Karpas-422 (cell line): ENCODE data around the gene AARS1. TPM values are rescaled to one million over a fixed set of nuclear protein-coding genes. Genes with fewer than 3 reads are reported as not detected.
A peak's percentile ranks its signal among the peaks of the same experiment; 100 is the strongest.
"Not testable (repeated sequence)": the region's sequence is repeated elsewhere in the genome, so short reads cannot be mapped to it uniquely, and the experiment has no call there.

Experiments
- DNase-seq: peaks from one replicate; pipeline ENCODE4 v3.0.0-alpha.2; 2015
- H2AFZ ChIP-seq: fragments of 200-600 bp; sonication (generic); 2 replicates; pipeline ENCODE4 v1.6.1; 2014; ENCODE audit warnings: antibody characterized with exemption, low read length, mixed read lengths
- H3K27ac ChIP-seq: fragments of 200-600 bp; sonication (generic); 2 replicates; pipeline ENCODE4 v1.5.1; 2014; ENCODE audit warnings: mild to moderate bottlenecking, low read length, moderate library complexity
- H3K27me3 ChIP-seq: fragments of 200-600 bp; sonication (generic); 2 replicates; pipeline ENCODE4 v1.6.1; 2014; ENCODE audit warnings: low read length, mixed read lengths
- H3K36me3 ChIP-seq: fragments of 200-600 bp; sonication (generic); 2 replicates; pipeline ENCODE4 v1.6.1; 2014; ENCODE audit warnings: low read length, mixed read lengths; ENCODE audit not compliant: insufficient read depth
- H3K4me1 ChIP-seq: fragments of 200-600 bp; sonication (generic); 2 replicates; pipeline ENCODE4 v1.6.1; 2014; ENCODE audit warnings: mild to moderate bottlenecking, low read length, mixed read lengths
- H3K4me2 ChIP-seq: fragments of 200-600 bp; sonication (generic); 2 replicates; pipeline ENCODE4 v1.6.1; 2014; ENCODE audit warnings: low read length, low read depth, mild to moderate bottlenecking; ENCODE audit not compliant: poor library complexity, severe bottlenecking
- H3K4me3 ChIP-seq: fragments of 200-600 bp; sonication (generic); 2 replicates; pipeline ENCODE4 v1.5.1; 2014; ENCODE audit warnings: mild to moderate bottlenecking, antibody characterized with exemption, low read length, mixed read lengths
- H3K79me2 ChIP-seq: fragments of 200-600 bp; sonication (generic); 2 replicates; pipeline ENCODE4 v1.6.1; 2014; ENCODE audit warnings: mild to moderate bottlenecking, low read length, mixed read lengths
- H3K9ac ChIP-seq: fragments of 200-600 bp; sonication (generic); 2 replicates; pipeline ENCODE4 v1.6.0; 2014; ENCODE audit warnings: low read length
- H3K9me2 ChIP-seq: fragments of 200-600 bp; sonication (generic), shearing (Covaris generic); replicated peaks from 2 replicates; pipeline ENCODE4 v1.6.0; 2014; ENCODE audit warnings: mild to moderate bottlenecking, low read length, moderate library complexity; ENCODE audit not compliant: insufficient read depth
- H3K9me3 ChIP-seq: fragments of 300-700, 200-600 bp; sonication (generic); 2 replicates; pipeline ENCODE4 v1.6.1; 2014; ENCODE audit warnings: low read length, mixed read lengths
- H4K20me1 ChIP-seq: fragments of 200-600 bp; sonication (generic); 2 replicates; pipeline ENCODE4 v1.6.1; 2014; ENCODE audit warnings: mild to moderate bottlenecking, antibody characterized with exemption, low read length, low read depth; ENCODE audit not compliant: insufficient read depth
- total RNA-seq: library from RNA; depleted of rRNA; stranded (reverse); fragments of >200 nt; shearing (Covaris generic); gene quantifications from 2 replicates; pipeline ENCODE4 v1.2.3, GENCODE V29; 2014; ENCODE audit warnings: low replicate concordance

The AARS1 gene
- total RNA-seq, 1 experiment from 2014 or later = 118 TPM

DNA sequence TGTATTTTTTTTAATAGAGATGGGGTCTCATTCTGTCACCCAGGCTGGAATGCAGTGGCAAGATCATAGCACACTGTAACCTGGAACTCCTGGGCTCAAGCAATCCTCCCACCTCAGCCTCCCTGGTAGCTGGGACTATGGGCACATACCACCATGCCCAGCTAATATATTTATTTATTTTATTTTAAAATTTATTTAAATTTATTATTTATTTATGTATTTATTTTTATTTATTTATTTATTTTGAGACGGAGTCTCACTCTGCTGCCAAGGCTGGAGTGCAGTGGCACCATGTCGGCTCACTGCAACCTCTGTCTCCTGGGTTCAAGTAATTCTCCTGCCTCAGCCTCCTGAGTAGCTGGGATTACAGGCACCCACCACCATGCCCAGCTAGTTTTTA, 18.4 kb upstream of the AARS1 start:
- H2AFZ ChIP-seq, H3K9me3 ChIP-seq, H3K4me1 ChIP-seq, H3K9ac ChIP-seq, H3K4me3 ChIP-seq, H3K27me3 ChIP-seq, H4K20me1 ChIP-seq, H3K27ac ChIP-seq, H3K9me2 ChIP-seq, H3K4me2 ChIP-seq, DNase-seq: not testable (repeated sequence)
- peaks cover 12% of the 10 kb centered on the region; the same call in 1 of the 2 replicates for H3K36me3 ChIP-seq
- H3K79me2 ChIP-seq = peaks cover 86% of the 10 kb centered on the region

DNA sequence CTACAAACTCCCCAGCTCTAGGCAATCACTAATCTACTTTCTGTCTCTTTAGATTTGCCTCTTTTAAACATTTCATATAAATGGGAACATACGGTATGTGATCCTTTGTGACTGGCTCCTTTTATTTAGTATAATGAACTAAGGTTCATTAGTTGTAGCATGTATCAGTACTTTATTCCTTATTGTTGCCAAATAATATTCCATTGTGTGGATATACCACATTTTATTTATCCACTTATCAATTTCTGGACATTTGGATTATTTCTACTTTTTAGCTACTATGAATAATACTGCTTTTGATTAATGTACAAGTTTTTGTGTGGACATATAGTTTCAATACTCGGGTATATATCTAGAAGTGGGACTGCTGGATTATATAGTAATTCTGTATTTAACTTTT, 17.6 kb upstream of the AARS1 start:
- DNase-seq = no peak
- H3K27ac ChIP-seq = no peak overlapping the region
- H3K79me2 ChIP-seq = peaks cover 86% of the 10 kb centered on the region
- no peak overlapping the region for H3K4me2 ChIP-seq
- no peaks in the 10 kb centered on the region for H3K4me1 ChIP-seq
- no peak overlapping the region for H3K4me3 ChIP-seq
- no peak overlapping the region for H3K9ac ChIP-seq
- no peaks in the 10 kb centered on the region for H3K9me2 ChIP-seq
- H2AFZ ChIP-seq = no peak overlapping the region
- 0 out of 2 replicates have a peak, but pooled peaks cover 4% of the 10 kb centered on the region for H4K20me1 ChIP-seq
- H3K36me3 ChIP-seq = peaks cover 15% of the 10 kb centered on the region; the same call in 1 of the 2 replicates
- H3K27me3 ChIP-seq = no peaks in the 10 kb centered on the region
- no peaks in the 10 kb centered on the region for H3K9me3 ChIP-seq

DNA sequence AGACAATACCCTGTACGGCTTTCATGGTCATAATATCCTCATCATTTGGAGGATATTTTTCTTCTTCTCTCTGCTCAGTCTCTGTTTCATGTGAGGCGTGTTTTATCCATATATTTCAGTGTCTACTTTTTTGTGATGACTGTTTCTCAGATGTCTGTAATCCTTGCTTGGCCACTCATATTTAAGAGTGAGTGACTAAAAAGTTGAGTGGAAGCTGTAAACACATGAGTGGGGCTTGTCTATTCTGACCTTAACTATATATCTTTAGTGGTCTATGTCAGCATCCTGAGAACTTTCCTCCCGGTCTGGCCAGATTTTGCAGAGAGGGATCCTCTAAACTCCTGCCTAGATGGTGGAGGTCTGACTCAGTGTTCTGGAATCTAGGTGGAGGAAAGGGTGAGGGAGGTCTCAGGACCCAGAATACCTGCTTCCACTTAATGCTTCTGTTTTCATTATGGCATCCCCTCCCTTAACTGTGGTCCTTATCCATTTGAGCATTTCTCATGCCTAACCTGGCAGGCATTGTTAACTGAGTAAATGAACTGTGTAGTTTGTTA, 15.7 kb upstream of the AARS1 start:
- Histone ChIP-seq H3K27ac (no peak overlapping the region), H3K27me3 (no peaks in the 10 kb centered on the region), H4K20me1 (no peaks in the 10 kb centered on the region), H3K4me1 (peaks cover 6% of the 10 kb centered on the region), H3K4me2 (no peak overlapping the region), H3K9ac (no peak overlapping the region), H3K79me2 (peaks cover 91% of the 10 kb centered on the region), H3K9me2 (no peaks in the 10 kb centered on the region), H3K9me3 (peaks cover 7% of the 10 kb centered on the region; the same call in 1 of the 2 replicates), H3K4me3 (no peak overlapping the region), H3K36me3 (peaks cover 28% of the 10 kb centered on the region), H2AFZ (no peak overlapping the region)
- no peak for DNase-seq

DNA sequence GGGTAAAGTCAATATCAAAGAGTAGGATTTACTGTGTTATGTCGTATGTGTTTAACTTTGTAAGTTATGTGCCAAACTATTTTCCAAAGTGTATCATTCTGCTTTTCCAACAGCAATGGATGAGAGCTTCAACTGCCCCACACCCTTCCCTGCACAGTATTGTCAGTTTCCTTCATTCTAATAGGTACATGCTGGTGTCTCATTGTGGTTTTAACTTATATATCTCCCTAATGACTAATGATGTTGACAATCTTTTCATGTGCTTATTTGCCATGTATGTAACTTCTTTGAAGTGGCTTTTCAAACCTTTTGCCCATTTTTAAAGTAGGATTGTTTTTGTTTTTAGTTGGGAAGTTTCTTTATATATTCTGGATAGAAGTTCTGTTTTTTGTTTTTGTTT, 13.4 kb upstream of the AARS1 start:
- H3K4me2 ChIP-seq = no peak overlapping the region
- no peak overlapping the region for H3K27ac ChIP-seq
- H4K20me1 ChIP-seq = no peaks in the 10 kb centered on the region
- no peak for DNase-seq
- H3K36me3 ChIP-seq = peaks cover 28% of the 10 kb centered on the region
- peaks cover 88% of the 10 kb centered on the region for H3K79me2 ChIP-seq
- H3K27me3 ChIP-seq = no peaks in the 10 kb centered on the region
- peaks cover 7% of the 10 kb centered on the region; the same call in 1 of the 2 replicates for H3K9me3 ChIP-seq
- no peak overlapping the region for H3K9ac ChIP-seq
- H2AFZ ChIP-seq = no peak overlapping the region
- no peaks in the 10 kb centered on the region for H3K9me2 ChIP-seq
- peaks cover 15% of the 10 kb centered on the region for H3K4me1 ChIP-seq
- no peak overlapping the region for H3K4me3 ChIP-seq

DNA sequence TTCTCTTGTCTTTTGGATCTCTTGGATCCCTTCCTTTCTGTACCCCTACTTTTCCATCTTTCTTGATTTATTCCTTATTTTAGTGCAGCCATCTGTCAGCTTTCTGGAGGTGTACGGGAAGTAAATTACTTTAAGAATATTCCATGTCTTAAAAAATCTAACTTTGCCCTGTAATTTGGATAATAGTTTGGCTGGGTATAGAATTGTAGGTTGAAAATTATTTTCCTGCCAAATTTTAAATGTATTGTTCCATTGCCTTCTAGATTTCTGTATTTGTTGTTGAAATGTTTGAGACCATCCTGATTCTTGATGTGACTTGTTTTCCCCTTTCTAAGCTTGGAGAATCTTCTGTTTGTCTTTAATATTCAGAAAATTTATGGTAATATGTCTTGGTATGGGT, 11.8 kb upstream of the AARS1 start:
- DNase-seq = no peak
- peaks cover 21% of the 10 kb centered on the region for H3K36me3 ChIP-seq
- no peak overlapping the region for H2AFZ ChIP-seq
- peaks cover 7% of the 10 kb centered on the region; the same call in 1 of the 2 replicates for H3K9me3 ChIP-seq
- peaks cover 15% of the 10 kb centered on the region for H3K4me1 ChIP-seq
- no peak overlapping the region for H3K4me2 ChIP-seq
- 0 out of 2 replicates have a peak overlapping the region, but pooled peaks have one; percentile 6 for H3K4me3 ChIP-seq
- H3K9ac ChIP-seq = no peak overlapping the region
- H3K27me3 ChIP-seq = no peaks in the 10 kb centered on the region
- H3K27ac ChIP-seq = no peak overlapping the region
- H3K79me2 ChIP-seq = peaks cover 73% of the 10 kb centered on the region
- H3K9me2 ChIP-seq = no peaks in the 10 kb centered on the region
- H4K20me1 ChIP-seq = no peaks in the 10 kb centered on the region

DNA sequence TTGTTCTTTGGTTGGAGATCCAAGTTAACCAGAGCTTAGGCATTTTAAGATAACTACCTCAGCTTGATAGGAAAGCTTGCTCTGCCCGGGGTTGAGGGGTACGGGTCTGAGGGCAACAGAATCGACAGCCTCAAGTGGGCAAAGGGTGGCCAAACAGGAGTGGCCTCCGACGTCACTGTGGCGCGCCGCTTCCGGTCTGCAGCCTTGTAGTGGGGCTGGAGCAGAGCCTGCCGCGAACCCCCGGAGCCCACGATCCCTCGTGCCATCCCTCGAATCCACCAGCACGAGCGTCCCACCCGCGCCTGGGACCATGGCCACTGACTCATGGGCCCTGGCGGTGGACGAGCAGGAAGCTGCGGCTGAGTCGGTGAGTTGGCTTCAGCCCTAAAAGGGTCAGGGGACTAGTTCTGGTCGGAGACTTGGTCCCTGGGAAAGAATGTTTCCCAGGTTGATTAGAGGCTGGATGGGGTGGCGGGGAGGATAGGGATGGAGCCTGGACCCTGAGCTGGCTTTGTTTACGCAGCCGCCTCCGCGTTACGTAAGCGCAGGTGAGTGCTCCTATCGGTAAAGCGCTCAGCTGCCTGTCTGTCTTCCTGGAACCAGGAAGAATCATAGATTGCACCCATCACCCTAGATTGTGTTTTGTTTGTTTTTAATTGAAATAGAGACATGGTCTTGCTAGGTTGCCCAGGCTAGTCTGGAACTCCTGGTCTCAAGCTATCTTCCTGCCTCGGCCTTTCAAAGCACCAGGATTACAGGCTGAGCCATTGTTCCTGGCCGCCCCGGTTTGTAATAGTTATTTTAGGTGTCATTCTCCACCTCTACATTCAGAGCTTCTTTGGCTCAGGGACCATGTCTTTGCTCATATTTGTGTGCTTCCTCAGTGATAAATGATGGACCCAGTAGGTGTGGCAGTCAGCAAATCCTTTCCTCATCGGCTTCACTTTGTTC, 10.0 kb upstream of the AARS1 start, which contains the start of gene DDX19B:
Gene DDX19B, plus strand, starts transcription at position 199 of the 951 bp plus-strand sequence. Its CDS starts 112 bp downstream, at position 311.
- H4K20me1 ChIP-seq = no peaks in the 10 kb centered on the region
- peak within 1 kb of the TSS; percentile 45; the same call in 1 of the 2 replicates for H2AFZ ChIP-seq
- H3K4me3 ChIP-seq = peak within 1 kb of the TSS; percentile 93
- H3K4me2 ChIP-seq = peak within 1 kb of the TSS; percentile 82
- peaks cover 21% of the 10 kb centered on the region for H3K36me3 ChIP-seq
- H3K79me2 ChIP-seq = peaks cover 56% of the 10 kb centered on the region
- H3K27ac ChIP-seq = peak within 1 kb of the TSS; percentile 55; the same call in 1 of the 2 replicates
- H3K27me3 ChIP-seq = no peaks in the 10 kb centered on the region
- H3K9ac ChIP-seq = peak within 1 kb of the TSS; percentile 90
- H3K4me1 ChIP-seq = peaks cover 15% of the 10 kb centered on the region
- peaks cover 7% of the 10 kb centered on the region; the same call in 1 of the 2 replicates for H3K9me3 ChIP-seq
- peak; percentile 90 for DNase-seq
- H3K9me2 ChIP-seq = no peaks in the 10 kb centered on the region

DNA sequence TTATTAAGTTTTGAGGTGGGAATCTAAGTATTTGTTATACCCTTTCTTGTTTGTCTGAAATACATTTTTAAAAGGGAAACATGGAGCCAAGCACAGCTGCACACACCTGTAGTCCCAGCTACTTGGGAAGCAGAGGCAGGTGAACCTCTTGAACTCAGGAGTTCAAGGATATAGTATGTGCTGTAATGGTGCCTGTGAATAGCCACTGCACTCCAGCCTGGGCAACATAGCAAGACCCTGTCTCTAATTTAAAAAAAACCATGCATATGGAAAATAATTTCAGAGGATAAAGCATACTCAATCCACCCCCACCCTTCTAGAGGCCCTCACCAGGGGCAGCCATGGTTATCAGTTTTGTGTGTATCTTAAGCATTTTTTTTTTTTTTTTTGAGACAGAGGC, 6.3 kb upstream of the AARS1 start:
- Histone ChIP-seq H3K4me3 (no peak overlapping the region), H3K27me3 (no peaks in the 10 kb centered on the region), H3K4me1 (peaks cover 16% of the 10 kb centered on the region), H2AFZ (no peak overlapping the region), H4K20me1 (no peaks in the 10 kb centered on the region), H3K4me2 (no peak overlapping the region), H3K79me2 (peaks cover 19% of the 10 kb centered on the region), H3K9ac (no peak overlapping the region), H3K9me3 (no peaks in the 10 kb centered on the region), H3K36me3 (peaks cover 3% of the 10 kb centered on the region; the same call in 1 of the 2 replicates), H3K9me2 (no peaks in the 10 kb centered on the region), H3K27ac (no peak overlapping the region)
- DNase-seq = no peak

DNA sequence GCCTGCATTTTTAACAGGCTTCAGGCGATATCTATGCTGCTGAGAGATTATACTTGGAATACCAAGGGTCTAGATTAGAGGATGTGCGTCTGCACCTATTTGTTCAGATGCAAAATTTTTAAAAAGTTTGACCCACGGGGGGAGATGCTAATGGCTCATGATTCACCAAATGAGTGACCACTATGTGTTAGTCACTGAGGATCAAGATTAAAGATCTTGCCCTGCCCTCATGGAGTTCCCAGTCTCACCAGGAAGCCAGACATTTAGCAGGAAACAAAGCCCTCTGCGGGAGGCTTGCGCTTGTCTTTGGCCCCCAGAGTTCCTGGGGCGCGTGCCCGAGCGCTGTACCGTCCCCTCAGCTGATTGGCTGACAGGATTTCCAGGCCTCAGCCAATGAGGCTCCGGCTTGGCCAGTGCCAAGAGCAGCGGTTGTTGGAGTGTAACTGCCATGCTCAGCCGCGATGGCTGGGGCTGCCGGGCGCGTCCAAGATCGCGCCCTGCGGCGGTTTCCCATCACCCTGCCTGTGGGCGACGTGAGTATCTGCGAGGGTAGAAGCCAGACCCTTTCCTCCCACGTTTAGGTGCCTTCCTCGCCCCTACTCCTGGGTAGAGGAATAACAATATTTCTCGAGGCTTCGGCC, 5.2 kb upstream of the AARS1 start:
- H3K9me2 ChIP-seq = no peaks in the 10 kb centered on the region

More for the DNA sequence above, 5.2 kb upstream of the AARS1 start:
- H4K20me1 ChIP-seq = no peaks in the 10 kb centered on the region
- DNase-seq = no peak
- no peak overlapping the region for H3K27ac ChIP-seq
- H3K4me1 ChIP-seq = peaks cover 17% of the 10 kb centered on the region
- H3K79me2 ChIP-seq = peaks cover 8% of the 10 kb centered on the region
- no peaks in the 10 kb centered on the region for H3K27me3 ChIP-seq
- no peaks in the 10 kb centered on the region for H3K9me3 ChIP-seq
- H3K9ac ChIP-seq = no peak overlapping the region
- no peaks in the 10 kb centered on the region for H3K36me3 ChIP-seq
- no peak overlapping the region for H3K4me2 ChIP-seq
- no peak overlapping the region for H2AFZ ChIP-seq
- no peak overlapping the region for H3K4me3 ChIP-seq
